GOT3 (cell line): ENCODE measurements around the gene ANKRD36B.
"Not testable (repeated sequence)": the region's sequence is repeated elsewhere in the genome, so short reads cannot be mapped to it uniquely, and the experiment has no call there.

Experiments used
- DNase-seq: peaks from one replicate; lab custom pipeline; 2025; ENCODE audit warnings: mixed read lengths; lab: John Stamatoyannopoulos, UW

Gene ANKRD36B

GRCh38 chr2:97589598-97590510, at the start of gene ANKRD36B:
ANKRD36B (minus strand) TSS chr2:97589877; CDS start chr2:97589685, 192 bp downstream.
- not testable (repeated sequence) for DNase-seq

- DNase-seq: not testable (repeated sequence)
Observed at GRCh38 chr2:97626049-97626430, 36.4 kb upstream of the ANKRD36B start.

GRCh38 chr2:97625354-97626048, 35.8 kb upstream of the ANKRD36B start:
- not testable (repeated sequence) for DNase-seq

GRCh38 chr2:97622976-97623375, 33.3 kb upstream of the ANKRD36B start:
- DNase-seq: not testable (repeated sequence)

- not testable (repeated sequence) for DNase-seq
Observed at GRCh38 chr2:97620492-97620891, 30.8 kb upstream of the ANKRD36B start.

GRCh38 chr2:97618939-97619827, 29.5 kb upstream of the ANKRD36B start:
- not testable (repeated sequence) for DNase-seq

- DNase-seq: no peak
Observed at GRCh38 chr2:97617911-97618310, 28.2 kb upstream of the ANKRD36B start.

GRCh38 chr2:97615746-97616145, 26.1 kb upstream of the ANKRD36B start:
- DNase-seq: not testable (repeated sequence)

GRCh38 chr2:97611895-97612294, 22.2 kb upstream of the ANKRD36B start:
- DNase-seq: not testable (repeated sequence)

GRCh38 chr2:97608745-97609144, 19.1 kb upstream of the ANKRD36B start:
- not testable (repeated sequence) for DNase-seq

GRCh38 chr2:97605524-97606339, 16.1 kb upstream of the ANKRD36B start:
- not testable (repeated sequence) for DNase-seq

- DNase-seq: not testable (repeated sequence)
Observed at GRCh38 chr2:97605109-97605508, 15.4 kb upstream of the ANKRD36B start.

GRCh38 chr2:97601537-97601936, 11.9 kb upstream of the ANKRD36B start:
- DNase-seq: not testable (repeated sequence)

- DNase-seq: not testable (repeated sequence)
Observed at GRCh38 chr2:97596180-97596579, 6.5 kb upstream of the ANKRD36B start.

- not testable (repeated sequence) for DNase-seq
Observed at GRCh38 chr2:97593520-97593919, 3.8 kb upstream of the ANKRD36B start.

GRCh38 chr2:97590515-97591394, 1.1 kb upstream of the ANKRD36B start:
- not testable (repeated sequence) for DNase-seq

GRCh38 chr2:97589257-97589597, 450 bp downstream of the ANKRD36B start:
- DNase-seq: not testable (repeated sequence)

GRCh38 chr2:97565674-97566073, 24.0 kb downstream of the ANKRD36B start:
- DNase-seq: not testable (repeated sequence)

- DNase-seq: not testable (repeated sequence)
Observed at GRCh38 chr2:97552406-97552805, 37.3 kb downstream of the ANKRD36B start.

- DNase-seq: not testable (repeated sequence)
Observed at GRCh38 chr2:97550498-97550897, 39.2 kb downstream of the ANKRD36B start.
